Left ventricle myocardium superior (tissue), 1 donor: ENCODE results near the gene CIZ1. TPM values are rescaled to one million over a fixed set of nuclear protein-coding genes. Genes with fewer than 3 reads are reported as not detected.
A peak's percentile ranks its signal among the peaks of the same experiment; 100 is the strongest.

Experiments used
- ATAC-seq: fragments of 200-7000 bp; cut with Tn5 transposase; one replicate; pipeline ENCODE4 v1.9.1; 2020; ENCODE audit warnings: mild to moderate bottlenecking, moderate library complexity
- DNase-seq: peaks from one replicate; pipeline ENCODE4 v3.0.0-alpha.2; 2020
- intact Hi-C: fragments of 100-400 bp; cut with micrococcal nuclease; formaldehyde crosslinking; loops from one replicate; pipeline ENCODE4 v1.11.0; 2022
- total RNA-seq: library from RNA; stranded (reverse); fragmentation: NEBNext Ultra II Directional; extraction: Animal tissue kit (Norgen Biotek cat#: 25700); gene quantifications from one replicate; pipeline ENCODE4 v1.2.1, GENCODE V29; 2021
- donor health status: DM: no; HTN: yes; CAD: no; lungs with severe emphysema.

Gene CIZ1
- total RNA-seq, 1 donor from 2014 or later, result 76.6 TPM

DNA sequence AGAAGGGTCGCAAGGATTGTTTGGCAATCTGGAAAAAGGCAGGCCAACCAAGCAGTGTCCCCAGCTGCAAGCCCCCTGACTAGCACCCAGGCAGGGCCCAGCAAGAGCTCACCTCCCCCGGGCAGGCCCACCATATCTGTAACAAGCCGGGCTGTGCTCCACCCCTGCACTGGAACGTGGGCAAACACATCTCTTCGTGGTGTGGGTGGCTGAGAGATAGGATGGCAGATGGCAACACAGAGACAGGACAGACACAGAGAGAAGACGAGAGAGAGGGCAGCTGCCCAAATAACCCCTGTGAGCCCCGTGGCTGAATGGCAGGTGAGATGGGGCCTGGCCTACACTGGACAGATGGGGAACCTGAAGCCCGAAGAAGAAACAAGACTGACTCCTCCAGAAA lies 21.9 kb downstream of the CIZ1 start:
- intact Hi-C loops, result no loop called here
- ATAC-seq, result no peak
- DNase-seq, result no peak

DNA sequence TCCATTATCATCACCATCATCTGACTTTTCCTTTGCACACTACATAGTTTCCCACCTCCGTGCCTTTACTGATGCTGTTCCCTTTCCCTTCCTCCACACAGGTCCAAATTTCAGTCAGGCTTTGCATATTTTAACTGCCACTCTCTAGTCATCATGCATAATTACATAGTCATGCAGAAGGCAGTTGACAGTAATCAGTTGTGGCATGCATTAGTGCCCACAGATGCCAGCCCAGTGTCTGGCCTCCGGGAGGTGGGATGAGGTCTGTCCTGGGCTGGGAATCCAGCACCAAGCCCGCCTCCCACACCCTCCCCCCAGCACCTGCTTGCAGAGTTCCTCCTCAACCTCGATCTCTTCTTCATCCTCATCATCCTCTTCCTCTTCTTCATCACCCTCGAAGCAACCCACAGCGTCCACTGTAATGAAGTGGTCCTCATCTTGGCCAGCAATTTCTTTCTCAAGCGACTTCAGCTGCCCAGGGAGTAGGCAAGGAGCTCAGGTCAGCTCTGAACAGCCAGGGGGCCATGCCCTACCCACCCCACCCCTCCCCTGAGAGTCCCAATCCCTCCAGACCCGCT lies 22.6 kb downstream of the CIZ1 start:
- intact Hi-C loops, result no loop called here
- DNase-seq, result no peak
- no peak for ATAC-seq

- DNase-seq, result no peak
- intact Hi-C loops, result no loop called here
- ATAC-seq, result no peak
Measured at GRCh38 chr9:128167209-128167608, 24.2 kb downstream of the CIZ1 start.

DNA sequence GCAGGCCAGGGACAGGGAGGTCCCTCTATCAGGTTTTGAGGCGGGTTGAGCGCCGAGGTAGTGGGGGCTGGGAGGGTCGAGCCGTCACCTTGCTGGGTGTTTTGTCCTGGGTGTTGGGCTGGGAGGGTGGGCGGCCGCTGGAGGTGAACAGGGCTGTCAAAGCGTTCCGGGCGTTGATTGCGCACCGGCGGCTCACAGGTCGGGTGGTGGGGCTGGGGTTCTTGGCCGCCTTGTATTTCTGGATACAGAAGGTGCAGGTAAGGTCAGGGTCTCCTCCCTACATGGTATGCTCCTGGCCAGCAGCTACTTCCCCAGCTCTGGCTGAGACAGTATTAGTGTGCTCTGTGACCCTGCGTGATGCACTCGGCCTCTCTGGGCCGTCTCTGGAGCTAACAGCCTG lies 25.2 kb downstream of the CIZ1 start:
- no peak for DNase-seq
- ATAC-seq, result no peak

GRCh38 chr9:128164307-128164885 lies 27.0 kb downstream of the CIZ1 start:
- DNase-seq (no peak), ATAC-seq (no peak)
- intact Hi-C loops, result no loop called here

More for the DNA sequence above, 25.2 kb downstream of the CIZ1 start:
- intact Hi-C loops, result no loop called here

DNA sequence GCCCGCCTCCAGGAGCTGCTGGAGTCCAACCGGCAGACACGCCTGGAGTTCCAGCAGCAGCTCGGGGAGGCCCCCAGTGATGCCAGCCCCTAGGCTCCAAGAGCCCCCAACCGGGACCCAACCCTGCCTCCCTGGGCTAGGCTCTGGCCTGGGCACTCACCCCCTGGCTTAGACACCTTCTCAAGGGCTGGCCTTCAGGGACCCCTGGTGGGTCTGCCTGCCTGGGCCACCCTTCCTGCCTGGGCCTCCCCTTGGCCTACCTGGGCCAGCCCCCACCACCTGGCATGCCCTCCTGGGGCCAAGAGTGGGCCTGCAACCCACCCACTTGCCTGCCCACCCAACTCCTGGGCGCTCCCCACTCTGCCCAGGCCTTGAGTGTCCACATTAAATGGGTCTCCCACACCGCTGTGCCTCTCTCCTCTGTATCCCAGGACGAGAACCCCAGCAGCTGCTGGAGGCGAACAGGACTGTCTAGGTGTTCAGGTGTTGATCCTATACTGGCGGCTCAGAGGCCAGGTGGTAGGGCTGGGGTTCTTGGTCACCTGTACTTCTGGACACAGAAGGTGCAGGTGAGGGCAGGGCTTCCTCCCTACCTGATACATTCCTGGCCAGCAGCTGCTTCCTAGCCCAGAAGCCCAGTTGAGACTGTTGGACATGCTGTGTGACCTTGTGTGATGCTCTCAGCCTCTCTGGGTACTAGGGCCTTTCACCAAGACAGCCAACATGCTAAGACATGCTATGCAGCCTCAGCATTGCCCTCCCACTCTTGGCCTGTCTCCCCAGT lies 27.7 kb downstream of the CIZ1 start:
- ATAC-seq (no peak), DNase-seq (no peak)
- intact Hi-C loops, result no loop called here

DNA sequence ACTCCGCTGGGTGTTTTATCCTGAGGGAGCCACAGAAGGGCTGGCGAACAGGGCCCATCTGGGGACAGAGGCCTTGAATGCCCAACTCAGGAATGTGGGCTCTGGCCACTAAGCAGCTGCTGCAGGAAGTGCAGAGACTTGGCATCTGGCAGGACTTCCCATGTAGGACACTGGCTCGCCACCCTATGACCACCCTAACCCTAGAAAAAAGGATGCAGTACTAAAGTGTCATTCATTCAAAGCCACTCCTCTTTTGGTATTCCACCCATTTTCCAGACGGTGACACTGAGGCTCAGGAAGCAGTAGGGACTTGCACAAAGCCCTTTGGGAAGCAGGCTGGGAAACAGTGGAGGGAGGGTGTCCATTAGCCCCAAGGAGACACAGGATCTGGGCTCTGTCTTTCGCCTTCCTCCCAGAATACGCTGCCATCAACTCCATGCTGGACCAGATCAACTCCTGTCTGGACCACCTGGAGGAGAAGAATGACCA lies 28.3 kb downstream of the CIZ1 start:
- ATAC-seq, result no peak
- intact Hi-C loops, result no loop called here
- no peak for DNase-seq

DNA sequence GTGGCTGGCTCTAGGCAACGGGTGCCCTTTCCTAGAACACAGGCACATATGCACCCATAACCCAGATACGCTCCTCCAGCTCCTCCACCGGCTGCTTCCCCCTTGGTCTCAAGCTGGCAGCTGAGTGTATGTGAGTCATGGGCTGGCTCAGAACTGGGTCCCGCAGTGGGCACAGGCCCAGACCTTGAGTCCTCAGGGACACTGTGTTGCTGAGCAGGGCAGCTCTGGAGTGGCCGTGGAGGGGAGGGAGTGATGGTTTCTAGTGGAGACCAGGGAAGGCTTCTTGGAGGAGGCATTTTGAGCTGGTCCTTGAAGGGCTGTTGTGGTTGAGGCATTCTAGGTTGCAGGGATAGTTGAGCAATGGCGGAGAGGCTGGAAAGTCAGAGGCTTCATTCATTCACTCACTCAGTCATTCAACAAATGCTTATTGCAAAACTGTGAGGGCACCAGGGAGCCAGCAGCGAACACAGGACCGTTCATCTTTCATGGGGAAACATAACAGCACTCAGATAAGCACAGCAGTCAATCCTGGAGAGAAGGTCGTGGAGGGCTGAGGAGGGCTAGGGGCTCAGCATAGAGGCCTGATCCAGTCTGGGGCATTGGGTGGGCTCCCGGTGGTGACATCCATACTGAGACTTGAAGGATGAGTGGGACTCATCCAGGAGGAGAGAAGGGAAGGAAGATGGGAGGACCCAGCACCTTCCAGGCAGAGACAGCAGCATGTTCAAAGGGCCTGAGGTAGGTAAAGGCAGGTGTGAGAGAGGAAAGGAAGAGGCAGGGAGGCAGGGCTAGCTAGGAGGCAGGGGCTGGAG lies 29.0 kb downstream of the CIZ1 start:
- ATAC-seq (peak; percentile 54), DNase-seq (peak; percentile 76)
- intact Hi-C loops, result no loop called here

DNA sequence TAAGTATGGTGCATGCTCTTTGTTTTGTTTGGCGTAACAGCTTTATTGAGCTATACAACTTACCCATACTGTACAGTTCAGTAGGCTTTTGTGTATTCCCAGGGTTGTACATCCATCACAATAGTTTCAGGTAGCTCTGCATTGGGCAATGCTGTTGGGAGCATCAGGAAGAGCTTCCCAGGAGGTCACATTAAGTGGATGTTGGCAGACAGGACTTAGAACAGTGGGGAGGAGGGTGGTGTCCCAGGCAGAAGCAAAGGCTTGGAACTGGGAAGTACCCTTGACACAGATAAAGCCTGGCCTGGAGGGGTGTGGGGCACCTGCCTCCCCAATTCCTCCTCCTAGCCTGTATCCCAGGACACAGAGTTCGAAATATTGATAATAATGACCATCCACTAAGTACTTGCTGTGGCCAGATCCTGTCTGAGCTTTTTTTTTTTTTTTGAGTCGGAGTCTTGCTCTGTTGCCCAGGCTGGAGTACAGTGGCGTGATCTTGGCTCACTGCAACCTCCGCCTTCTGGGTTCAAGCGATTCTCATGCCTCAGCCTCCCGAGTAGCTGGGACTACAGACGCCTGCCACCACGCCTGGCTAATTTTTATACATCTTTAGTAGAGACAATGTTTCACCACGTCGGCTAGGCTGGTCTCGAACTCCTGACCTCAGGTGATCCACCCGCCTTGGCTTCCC lies 30.0 kb downstream of the CIZ1 start:
- peak; percentile 6 for ATAC-seq
- DNase-seq, result no peak
- intact Hi-C loops, result no loop called here

- DNase-seq, result no peak
- ATAC-seq, result peak; percentile 2
- intact Hi-C loops, result no loop called here
Measured at GRCh38 chr9:128160603-128160987, 30.8 kb downstream of the CIZ1 start.

DNA sequence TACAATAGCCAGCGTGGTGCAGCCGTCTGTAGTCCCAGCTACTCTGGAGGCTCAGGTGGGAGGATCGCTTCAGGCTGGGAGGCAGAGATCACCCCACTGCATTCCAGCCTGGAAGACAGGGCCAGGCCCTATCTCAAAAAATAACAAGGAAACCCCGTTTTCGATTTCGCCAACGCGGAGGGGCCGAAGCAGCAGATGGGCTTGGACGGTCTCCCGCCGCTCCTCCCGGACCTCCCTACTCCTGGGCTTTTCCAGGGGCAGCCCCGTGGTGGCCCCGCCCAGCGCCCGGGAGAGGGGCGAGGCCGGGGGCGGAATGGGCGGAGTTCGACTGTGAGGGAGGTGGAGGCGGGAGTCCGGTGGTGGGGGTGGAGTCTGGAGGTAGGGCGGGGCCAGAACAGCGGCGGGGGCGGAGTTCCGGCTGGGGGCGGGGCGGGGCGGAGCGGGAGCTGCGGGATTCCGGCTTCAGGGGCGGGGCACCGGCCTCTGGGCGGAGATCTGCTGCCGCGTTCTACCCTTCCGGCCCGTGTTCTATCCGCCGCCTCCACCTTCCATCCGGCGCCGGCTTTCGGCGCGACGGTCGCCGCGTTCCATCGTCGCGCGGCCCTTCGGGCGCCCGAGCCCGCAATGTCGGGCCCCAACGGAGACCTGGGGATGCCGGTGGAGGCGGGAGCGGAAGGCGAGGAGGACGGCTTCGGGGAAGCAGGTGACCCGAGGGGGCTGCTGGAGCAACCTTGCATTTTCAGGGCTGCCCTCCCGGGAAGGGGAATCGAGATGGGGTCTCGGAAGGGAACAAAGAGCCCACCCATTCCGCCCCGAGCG lies 31.4 kb downstream of the CIZ1 start, which contains the start of gene BBLN:
Gene BBLN, plus strand, starts transcription at position 482 of the 819 bp plus-strand sequence. Its CDS starts 143 bp downstream, at position 625.
- DNase-seq, result peak; percentile 97
- peak; percentile 93 for ATAC-seq
- intact Hi-C loops, result no loop called here

DNA sequence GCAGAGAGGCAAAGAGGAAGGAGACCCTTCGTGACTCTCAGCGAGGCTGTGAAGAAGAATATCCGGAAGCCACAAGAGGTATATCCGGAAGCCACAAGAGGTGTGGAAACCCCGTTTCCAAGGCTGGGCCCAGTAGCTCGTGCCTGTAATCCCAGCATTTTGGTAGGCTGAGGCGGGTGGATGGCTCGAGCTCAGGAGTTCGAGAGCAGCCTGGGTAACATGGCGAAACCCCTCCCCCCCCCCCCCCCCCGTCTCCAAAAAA lies 31.9 kb downstream of the CIZ1 start:
- intact Hi-C loops, result no loop called here
- DNase-seq, result no peak
- ATAC-seq, result no peak

GRCh38 chr9:128155736-128156500 lies 35.5 kb downstream of the CIZ1 start:
- ATAC-seq, result no peak
- intact Hi-C loops, result no loop called here
- DNase-seq, result peak; percentile 11

GRCh38 chr9:128153947-128154695 lies 37.3 kb downstream of the CIZ1 start:
- ATAC-seq (no peak), DNase-seq (peak; percentile 21)
- intact Hi-C loops, result no loop called here

DNA sequence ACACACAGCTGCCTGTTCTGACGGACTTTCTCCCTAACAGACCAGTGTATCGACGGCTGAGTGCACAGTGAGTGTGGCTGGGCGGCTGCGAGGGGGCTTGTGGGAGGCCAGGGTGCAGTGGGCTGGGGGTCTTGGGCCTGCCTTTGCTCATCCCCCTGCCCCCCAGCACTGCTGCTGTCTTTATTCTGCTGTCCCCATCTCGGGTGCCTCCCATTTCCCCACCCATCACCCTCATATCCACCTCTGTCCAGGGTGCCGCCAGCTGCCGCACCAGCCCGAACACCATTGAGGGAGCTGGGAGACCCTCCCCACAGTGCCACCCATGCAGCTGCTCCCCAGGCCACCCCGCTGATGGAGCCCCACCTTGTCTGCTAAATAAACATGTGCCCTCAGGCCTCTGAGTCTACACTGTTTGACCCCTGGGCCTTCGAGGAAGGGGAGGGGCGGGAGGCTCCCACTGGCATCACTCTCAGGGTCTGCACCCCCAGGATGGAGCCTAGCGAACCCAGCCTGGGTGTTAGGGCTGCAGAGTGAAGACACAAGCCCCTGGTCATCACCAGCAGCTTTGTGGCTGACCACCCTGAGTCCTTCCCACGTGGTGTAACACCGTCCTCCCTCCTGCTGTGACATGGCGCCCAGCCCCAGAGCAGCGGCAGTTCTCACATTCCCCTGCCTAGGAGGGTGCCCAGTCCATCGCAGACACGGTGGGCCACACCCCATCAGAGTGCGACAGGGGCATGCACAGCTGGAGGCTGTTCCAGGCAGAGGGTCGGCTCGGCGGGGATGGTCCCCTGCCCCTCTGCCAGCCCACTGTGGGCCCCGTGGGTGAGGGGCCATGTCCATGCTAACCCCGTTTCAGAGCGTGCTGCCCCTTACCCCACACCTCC lies 38.1 kb downstream of the CIZ1 start:
- intact Hi-C loops, result no loop called here
- DNase-seq (peak; percentile 15), ATAC-seq (no peak)
